Caki2 (cell line): ENCODE results near the gene WDR43. TPM values are rescaled to one million over a fixed set of nuclear protein-coding genes. Genes with fewer than 3 reads are reported as not detected.

Source experiments
- DNase-seq: peaks from one replicate; pipeline ENCODE4 v3.0.0-alpha.2; 2015; ENCODE audit warnings: low read depth
- in situ Hi-C: cut with HindIII; loops from 2 replicates; pipeline ENCODE4 v1.10.0; 2016; ENCODE audit warnings: low sequenced_read_pairs, low pct_unique_long_range_greater_than_20kb, mixed read lengths
- total RNA-seq: library from RNA; depleted of rRNA; stranded (reverse); fragments of >200 nt; shearing (Covaris generic); gene quantifications from 2 replicates; pipeline ENCODE4 v1.2.3, GENCODE V29; 2014; ENCODE audit warnings: low replicate concordance; rRNA removed

WDR43 gene, protein sequence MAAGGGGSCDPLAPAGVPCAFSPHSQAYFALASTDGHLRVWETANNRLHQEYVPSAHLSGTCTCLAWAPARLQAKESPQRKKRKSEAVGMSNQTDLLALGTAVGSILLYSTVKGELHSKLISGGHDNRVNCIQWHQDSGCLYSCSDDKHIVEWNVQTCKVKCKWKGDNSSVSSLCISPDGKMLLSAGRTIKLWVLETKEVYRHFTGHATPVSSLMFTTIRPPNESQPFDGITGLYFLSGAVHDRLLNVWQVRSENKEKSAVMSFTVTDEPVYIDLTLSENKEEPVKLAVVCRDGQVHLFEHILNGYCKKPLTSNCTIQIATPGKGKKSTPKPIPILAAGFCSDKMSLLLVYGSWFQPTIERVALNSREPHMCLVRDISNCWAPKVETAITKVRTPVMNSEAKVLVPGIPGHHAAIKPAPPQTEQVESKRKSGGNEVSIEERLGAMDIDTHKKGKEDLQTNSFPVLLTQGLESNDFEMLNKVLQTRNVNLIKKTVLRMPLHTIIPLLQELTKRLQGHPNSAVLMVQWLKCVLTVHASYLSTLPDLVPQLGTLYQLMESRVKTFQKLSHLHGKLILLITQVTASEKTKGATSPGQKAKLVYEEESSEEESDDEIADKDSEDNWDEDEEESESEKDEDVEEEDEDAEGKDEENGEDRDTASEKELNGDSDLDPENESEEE
- 53.8 and 69.9 TPM in 2 replicates for total RNA-seq

DNA sequence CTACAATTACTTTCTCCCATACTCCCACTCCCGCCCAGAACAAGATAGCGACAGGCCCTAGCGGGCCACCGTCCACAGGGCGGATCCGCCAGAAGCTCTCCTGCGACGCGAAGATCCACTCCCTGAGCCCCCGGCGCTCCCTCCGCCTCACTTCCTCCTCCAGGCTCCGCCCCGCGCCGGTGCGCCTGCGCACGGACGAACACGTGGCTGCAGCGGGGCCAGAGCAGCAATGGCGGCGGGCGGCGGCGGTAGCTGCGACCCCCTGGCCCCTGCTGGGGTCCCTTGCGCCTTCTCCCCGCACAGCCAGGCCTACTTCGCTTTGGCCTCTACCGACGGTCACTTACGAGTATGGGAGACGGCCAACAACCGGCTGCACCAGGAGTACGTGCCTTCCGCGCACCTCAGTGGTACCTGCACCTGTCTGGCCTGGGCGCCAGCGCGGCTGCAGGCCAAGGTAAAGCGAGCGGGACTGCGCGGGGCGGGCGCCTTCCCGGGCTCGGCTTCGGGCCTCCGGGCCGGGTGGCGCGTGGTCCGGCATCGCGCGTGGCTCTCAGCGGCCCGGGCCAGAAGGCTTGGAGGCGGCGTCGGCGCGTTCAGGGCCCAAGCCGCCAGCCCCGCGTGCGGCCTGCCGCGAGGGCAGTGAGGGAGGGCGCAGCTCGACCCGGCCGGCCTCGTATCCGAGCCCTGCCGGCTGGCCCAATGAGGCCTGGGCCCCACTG, at the start of gene WDR43:
Gene WDR43, plus strand, starts transcription at position 198 of the 719 bp plus-strand sequence. Its CDS starts 32 bp downstream, at position 230.
- in situ Hi-C loops, result no loop called here
- DNase-seq, result peak; percentile 99

DNA sequence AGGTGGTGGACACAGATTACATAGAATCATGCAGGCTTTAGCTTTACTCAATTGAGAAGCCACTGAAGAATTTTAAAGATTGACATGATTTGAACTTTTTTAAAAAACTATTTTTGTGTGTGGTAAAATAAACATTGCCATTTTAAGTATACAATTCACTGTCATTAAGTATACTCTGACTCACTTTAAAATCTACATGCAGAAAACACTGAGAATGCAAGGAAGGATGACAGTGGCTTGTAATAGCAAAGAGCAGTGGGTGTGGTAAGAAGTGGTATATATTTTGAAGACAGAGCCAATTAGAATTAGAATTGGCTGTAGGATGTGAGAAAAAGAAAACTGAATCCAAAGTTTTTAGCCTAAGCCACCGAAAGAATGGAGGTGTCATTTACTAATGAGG, 39.3 kb upstream of the WDR43 start:
- DNase-seq, result no peak
- in situ Hi-C loops, result no loop called here

DNA sequence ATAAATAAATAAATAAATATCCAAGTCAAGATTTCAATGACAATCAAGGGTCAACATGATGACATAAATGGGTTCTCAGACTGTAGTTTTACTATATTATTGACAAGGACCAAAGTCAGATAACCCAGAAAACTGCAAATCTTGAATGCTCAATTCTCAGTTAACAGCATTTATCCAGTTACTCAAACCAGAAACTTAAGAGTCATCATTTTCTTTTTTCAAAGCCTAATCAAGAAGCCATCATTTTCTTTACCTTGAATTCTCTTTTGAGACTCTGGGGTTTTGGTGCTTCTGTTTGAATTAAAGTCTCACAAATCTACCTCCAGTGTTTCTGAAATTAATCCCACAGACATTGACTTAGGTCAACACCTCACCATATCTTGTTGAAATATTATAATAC, 38.5 kb upstream of the WDR43 start:
- in situ Hi-C loops, result no loop called here
- DNase-seq, result no peak

DNA sequence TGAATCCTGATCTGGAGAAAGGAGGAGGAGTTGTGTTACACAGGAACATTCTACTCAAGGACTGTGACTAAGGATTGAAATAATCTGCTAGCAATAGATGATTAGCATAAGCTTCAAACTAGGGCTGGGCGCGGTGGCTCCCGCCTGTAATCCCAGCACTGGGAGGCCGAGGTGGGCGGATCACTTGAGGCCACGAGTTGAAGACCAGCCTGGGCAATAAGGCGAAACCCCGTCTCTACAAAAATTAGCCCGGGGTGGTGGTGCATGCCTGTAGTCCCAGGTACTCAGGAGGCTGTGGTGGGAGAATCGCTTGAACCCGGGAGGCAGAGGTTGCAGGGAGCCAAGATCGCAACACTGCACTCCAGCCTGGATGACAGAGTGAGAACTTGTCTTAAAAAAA, 25.9 kb upstream of the WDR43 start:
- DNase-seq, result no peak
- in situ Hi-C loops, result no loop called here

DNA sequence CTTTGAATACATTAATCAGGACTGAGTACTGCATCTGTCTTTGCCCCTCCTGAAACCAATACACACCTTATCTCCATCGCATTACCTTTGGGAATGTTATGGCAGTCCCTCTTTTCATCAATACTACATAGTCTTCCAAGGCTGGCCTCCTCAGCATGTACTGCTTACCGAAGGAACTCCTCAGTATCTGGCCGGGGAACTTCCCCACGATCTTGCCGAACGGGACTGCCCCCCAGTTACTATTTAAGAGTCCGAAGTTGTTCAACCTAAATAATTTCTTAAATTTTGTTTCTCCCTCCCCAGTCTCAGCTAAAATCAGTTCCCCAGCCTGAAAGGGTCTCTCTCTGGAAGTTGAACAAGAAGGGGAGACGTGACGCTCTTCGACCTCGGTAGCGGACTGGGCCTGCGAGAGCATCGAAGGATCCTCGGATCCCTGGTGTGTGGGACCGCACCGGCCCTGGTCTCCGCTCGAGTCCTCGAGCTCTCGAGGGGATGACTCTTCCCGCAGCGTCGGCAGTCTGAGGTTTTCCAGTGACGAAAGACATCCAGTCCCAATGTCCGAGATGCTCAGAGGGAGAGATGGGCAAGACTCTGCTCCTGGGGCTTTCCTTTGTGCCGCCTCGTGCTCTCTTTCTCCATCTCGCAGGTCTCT, 24.8 kb upstream of the WDR43 start:
- in situ Hi-C loops, result no loop called here
- no peak for DNase-seq

DNA sequence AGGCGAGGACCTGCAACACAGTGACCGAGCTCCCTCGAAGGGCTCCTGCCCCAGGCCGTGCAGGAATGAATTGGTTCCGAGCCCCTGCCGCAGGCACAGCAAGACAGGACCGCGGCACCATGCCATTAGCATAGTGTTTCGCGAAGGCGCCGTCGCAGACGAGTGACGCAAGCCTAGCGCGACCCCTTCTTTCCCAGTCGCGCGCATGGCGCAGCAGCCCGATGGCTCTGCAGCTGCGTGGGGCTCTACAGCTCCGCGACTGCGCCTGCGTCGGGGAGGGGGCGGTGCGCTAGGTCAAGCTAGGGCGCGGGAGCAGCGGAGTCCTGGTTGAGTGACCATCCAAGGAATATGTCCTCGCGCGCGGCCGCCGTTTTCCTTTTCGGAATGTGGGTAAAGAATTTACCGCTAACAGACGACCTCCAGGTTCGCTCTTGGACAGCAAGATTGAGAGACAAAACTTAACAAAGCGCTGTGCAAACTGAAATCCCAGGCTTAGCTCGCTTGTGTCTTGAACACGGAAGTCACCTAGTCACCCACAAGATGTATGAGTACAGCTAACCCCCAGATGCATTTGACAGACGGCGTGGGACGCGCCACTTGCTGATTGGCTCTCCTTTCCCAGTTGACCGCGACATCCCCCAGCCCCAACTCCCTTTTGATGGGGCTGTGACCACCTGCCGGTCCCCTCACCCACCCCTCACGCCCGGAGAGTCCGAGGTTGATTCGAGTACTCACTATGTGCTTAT, 24.1 kb upstream of the WDR43 start, which contains the start of gene TRMT61B:
Gene TRMT61B, minus strand, starts transcription at position 164 of the 746 bp plus-strand sequence. Its CDS starts 32 bp downstream, at position 132.
- in situ Hi-C loops, result no loop called here
- DNase-seq, result peak; percentile 96

DNA sequence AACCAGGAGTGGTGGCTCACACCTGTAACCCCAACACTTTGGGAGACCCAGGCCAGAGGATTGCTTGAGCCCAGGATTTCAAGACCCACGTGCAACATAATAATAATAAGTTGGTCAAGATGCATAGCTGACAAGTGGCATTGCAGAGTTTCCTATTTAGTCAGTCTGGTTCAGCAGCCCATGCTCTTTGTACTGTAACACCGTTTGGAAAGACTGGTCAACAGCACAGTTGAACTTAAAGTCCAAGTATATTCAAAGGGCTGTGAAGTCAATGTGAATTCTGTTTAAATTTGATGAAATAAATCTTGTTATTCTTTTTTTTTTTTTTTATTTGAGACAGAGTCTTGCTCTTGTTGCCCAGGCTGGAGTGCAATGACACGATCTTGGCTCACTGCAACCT, 22.8 kb upstream of the WDR43 start:
- no peak for DNase-seq
- in situ Hi-C loops, result no loop called here

DNA sequence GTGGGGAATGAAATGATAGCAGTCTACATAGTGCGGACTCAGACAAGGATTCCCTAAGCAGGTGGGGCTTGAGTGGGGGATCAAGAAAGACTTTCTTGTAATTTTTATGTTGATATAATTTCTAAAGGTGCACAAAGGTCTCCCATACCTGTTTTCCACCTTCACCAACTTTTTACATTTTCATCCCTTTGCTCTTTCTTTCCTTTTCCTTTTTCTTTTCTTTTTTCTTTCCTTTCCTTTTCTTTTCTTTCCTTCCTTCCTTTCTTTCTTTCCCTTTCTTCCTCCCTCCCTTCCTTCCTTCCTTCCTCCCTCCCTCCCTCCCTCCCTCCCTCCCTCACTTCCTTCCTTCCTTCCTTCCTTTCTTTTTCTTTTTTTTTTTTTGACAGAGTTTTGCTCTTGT, 14.3 kb upstream of the WDR43 start:
- DNase-seq, result no peak
- in situ Hi-C loops, result no loop called here

DNA sequence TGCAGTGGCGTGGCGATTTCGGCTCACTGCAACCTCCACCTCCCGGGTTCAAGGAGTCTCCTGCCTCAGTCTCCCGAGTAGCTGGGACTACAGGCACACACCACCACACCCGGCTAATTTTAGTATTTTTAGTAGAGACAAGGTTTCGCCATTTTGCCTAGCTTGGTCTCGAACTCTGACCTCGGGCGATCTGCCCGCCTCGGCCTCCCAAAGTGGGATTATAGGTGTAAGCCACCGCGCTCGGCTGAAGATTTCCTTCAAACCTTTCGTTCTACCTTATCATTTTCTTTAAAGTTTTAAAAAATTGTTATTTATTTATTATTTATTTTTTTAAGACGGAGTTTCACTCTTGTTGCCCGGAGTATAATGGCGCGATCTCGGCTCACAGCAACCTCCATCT, 979 bp upstream of the WDR43 start:
- in situ Hi-C loops, result no loop called here

DNA sequence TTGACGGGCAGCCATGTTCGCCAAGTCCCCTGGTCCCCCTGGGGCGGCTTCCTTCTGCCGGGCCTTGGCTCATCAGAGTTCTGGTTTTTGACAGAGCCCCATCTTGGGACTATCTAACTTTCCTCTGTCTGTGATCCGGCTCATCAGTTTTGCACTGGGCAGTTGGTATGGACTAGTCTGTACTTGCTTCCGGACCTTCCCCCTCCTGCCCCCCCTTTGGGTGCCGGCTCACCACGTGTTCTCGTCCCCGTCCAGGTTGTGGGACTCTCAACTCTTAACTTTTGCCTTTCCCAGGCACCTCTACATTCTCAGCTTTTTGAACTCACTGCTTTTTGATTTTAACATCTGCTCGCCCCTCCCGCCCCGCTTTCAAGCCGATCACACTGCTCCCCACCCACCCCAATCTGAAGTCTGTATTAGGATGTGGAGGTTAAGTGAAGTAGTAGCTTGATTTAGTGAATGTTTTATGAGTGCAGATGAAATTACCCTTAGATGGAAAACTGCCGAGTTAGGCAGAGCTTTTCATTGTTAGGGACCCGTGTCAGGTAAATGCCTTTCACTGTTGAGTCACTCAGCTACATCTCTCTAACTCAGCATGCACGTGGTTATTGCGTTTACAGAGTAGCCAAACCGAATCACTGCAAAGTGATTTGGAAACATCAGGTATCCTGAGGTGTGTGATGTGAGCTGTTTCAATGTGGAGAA, 874 bp downstream of the WDR43 start:
- peak; percentile 30 for DNase-seq
- in situ Hi-C loops, result no loop called here

More for the DNA sequence above, 979 bp upstream of the WDR43 start:
- no peak for DNase-seq

DNA sequence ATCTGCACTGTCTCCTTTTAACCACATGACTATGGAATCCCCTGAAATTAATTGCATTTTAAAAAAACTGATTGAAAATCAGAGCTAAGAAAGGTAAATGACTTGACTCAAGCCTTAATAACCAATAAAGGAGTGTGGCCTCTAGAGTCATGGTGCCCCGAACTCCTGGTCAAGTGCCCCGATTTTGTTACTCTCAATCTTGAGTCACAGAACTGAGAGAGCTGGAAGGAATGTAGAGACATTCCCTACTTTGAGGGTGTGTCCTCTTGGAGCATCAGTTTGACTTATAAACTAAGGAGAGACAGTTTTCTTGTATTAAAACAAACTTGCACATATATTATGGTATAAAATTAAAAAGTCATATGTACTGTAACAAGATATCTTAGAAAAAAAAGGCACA, 2.4 kb downstream of the WDR43 start:
- in situ Hi-C loops, result no loop called here
- no peak for DNase-seq

DNA sequence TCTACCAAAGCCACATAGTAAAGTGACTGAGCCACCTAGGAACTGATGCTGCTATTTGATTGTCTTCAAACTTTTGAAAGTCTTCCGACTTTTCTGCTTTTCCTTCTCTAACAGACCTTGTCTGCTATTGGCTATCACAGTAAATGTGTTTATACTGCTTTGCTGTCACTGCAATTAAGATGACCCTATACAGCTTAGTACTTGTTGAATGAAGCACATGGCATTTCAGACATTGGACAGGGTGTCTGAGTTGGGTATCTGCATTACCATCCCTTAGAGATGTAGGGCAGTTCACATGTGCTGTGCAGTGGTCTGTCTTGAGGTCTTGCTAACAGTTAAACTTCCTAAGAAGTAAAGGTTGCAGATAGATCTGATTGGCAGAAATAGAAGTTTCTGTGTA, 3.6 kb downstream of the WDR43 start:
- no peak for DNase-seq
- in situ Hi-C loops, result no loop called here

DNA sequence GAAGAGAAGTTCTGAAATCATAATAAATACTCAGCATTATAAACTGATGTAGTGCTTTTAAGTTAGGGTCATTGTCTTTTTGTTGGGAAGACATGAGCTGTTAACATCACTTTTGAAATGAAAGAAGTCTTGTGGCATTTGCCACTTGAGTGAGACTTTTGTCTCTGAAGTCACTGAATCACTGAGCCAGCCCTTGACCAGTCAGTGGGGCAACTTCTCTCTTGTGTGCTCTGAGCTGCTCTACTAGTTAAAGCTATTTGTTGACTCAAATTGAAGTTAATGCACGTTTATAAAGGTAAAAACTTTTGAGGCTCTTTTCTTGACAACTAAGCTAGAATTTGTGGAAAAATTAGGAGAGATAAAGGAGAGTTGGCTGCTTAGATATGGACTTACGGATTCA, 6.7 kb downstream of the WDR43 start:
- DNase-seq, result no peak
- in situ Hi-C loops, result no loop called here

DNA sequence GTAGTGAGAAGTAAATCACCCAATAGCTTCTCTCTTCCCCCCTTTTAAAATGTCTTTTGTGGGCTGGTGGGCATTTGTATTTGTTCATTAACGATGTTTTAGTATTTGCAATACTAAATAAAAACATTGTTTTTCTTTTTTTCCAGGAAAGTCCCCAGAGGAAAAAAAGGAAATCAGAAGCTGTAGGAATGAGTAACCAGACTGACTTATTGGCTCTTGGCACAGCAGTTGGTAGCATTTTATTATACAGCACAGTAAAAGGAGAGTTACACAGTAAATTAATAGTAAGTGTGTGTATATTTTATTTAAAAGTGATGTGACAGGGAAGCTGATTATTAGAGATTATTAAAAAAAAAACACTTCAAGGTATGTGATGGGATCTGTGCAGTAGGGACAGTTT, 7.4 kb downstream of the WDR43 start:
- in situ Hi-C loops, result no loop called here
- DNase-seq, result no peak

DNA sequence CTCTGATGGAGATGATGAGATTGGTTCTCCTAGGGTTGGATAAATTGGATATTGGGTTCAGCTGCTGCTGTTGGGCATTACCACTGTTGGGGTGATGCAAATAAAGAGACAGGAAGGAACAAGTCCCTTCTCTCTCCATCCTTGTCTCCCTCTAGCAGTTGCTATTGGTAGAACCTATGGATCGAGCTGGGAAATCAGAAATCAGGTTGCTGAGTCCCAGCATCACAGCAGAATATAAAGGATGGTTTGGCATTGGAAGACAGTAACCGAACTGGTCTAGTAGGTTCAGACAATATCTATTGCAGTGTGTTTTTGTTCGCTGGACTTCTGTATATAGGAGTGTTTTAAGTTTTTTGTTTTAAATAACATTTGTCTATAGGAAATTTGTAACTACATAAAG, 8.1 kb downstream of the WDR43 start:
- in situ Hi-C loops, result no loop called here
- DNase-seq, result no peak

DNA sequence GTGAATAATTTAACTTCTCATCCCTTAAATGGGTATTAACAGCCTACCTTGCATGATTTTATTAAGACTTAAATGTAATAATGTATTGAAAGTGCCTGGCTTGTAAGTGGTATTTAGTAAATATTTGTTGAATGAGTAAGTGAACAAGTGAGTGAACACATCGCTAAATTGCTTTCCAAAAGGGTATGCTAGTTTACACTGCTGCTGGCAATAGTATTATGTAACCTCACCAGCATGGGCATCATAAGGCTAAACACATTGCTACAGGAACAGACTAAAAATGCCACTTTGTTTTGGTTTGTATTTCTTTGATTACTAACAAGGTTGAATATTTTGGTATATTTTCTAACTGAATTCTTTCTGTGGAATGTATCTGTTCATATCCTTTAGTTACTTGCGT, 9.8 kb downstream of the WDR43 start:
- no peak for DNase-seq
- in situ Hi-C loops, result no loop called here

DNA sequence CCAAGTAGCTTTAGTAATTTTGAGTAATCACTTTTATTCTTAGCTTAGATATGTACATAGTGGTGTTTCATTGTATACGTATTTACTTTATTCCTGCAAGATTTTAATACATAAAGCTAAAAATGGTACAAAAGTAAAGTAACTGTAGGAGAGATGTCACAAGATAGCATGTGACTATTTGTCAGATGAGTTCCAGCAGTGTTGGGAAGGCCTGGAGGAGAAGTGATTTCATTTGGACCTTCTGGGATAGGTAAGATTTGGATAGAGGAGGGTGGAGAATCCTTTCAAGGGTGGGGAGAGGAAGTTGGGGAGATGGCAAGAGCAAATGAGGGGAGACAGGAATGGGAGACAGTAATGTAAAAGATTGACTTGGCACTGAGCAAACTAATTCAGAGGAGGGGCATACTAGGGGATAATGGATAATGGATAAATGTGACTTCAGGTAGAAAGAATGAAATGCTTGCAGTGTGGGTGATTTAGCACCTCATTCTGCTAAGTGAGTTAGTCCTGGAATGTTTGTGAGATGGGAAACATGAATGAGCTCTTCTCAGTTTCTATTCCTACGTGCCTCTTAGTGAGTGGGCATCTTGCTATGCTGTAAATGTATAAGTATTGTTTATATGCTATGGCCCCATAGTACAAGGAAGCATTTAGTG, 10.5 kb downstream of the WDR43 start:
- peak; percentile 16 for DNase-seq
- in situ Hi-C loops, result no loop called here
